Tibial artery (tissue), 4 donors: ENCODE data around the gene CDH22.
A peak's percentile ranks its signal among the peaks of the same experiment; 100 is the strongest.

Source experiments
- DNase-seq, 2 donors: peaks; one replicate each; pipeline ENCODE4 v3.0.0-alpha.2; 2019
- H3K27ac ChIP-seq, 2 donors: fragments of 200-600 bp; sonication (generic) in 1 of 2; 1 replicate in 1 of 2; 2 replicates in 1 of 2; pipeline ENCODE4 v1.5.1; 2018 to 2019; ENCODE audit warnings: mild to moderate bottlenecking in 1 of 2
- H3K27me3 ChIP-seq, 2 donors: fragments of 200-600 bp; sonication (generic) in 1 of 2; one replicate each; pipeline versions ENCODE4 v1.5.1 to v1.6.0; 2016 to 2019
- H3K36me3 ChIP-seq, 3 donors: fragments of 200-600 bp; sonication (generic) in 2 of 3; one replicate each; pipeline ENCODE4 v1.5.1; 2016 to 2019; ENCODE audit warnings: mild to moderate bottlenecking in 2 of 3
- H3K4me1 ChIP-seq, 4 donors: fragments of 200-600 bp; sonication (generic) in 2 of 4; 1 replicate in 3 of 4; 2 replicates in 1 of 4; pipeline ENCODE4 v1.5.1; 2016 to 2019
- H3K4me3 ChIP-seq, 2 donors: fragments of 200-600 bp; sonication (generic) in 1 of 2; 1 replicate in 1 of 2; 2 replicates in 1 of 2; pipeline ENCODE4 v1.5.1; 2018 to 2019; ENCODE audit warnings: mild to moderate bottlenecking in 2 of 2
- H3K9me3 ChIP-seq, 3 donors: fragments of 200-600 bp; sonication (generic) in 1 of 3; one replicate each; pipeline ENCODE4 v1.5.1; 2016 to 2019
- intact Hi-C: fragments of 100-400 bp; cut with DNase I; formaldehyde crosslinking; loops from one replicate; pipeline ENCODE4 v1.15.0; 2023; ENCODE audit warnings: low total_unique reads
- TF ChIP-seq, protein P1 (sequence below), 2 experiments: fragments of 200-600 bp in 1 of 2; fragments of 450-650 bp in 1 of 2; IDR thresholded peaks; one replicate each; pipeline ENCODE4 v1.5.1; 2017 to 2019; ENCODE audit warnings: antibody characterized with exemption in 2 of 2, mild to moderate bottlenecking in 1 of 2, moderate library complexity in 1 of 2

CDH22 gene

DNA sequence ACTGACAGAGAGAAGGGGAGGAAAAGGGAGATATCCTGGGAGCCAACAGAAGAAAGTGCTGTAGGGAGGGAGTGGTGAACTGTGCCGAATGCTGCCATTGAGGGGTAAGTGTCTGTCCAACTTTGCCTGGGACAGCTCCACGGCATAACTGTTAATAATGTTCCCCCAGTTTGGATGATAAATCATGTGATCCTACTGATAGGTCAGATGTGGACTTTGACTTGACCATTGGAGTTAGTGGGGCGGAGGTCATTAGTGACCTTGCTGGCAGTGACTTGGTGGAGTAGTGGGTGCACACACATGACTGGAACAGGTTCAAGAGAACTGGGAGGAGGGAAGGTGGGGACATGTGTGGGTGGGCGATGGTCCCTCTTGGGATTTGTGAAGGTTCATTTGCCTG lies 50.4 kb downstream of the CDH22 start:
- intact Hi-C loops: loop anchor here (1.0 kb wide), 1 partner anchor 89 kb away; no protein-coding TSS in a partner anchor
- no peaks in the 10 kb centered on the region for H3K9me3 ChIP-seq
- DNase-seq: no peak
- TF ChIP-seq, protein P1, sequence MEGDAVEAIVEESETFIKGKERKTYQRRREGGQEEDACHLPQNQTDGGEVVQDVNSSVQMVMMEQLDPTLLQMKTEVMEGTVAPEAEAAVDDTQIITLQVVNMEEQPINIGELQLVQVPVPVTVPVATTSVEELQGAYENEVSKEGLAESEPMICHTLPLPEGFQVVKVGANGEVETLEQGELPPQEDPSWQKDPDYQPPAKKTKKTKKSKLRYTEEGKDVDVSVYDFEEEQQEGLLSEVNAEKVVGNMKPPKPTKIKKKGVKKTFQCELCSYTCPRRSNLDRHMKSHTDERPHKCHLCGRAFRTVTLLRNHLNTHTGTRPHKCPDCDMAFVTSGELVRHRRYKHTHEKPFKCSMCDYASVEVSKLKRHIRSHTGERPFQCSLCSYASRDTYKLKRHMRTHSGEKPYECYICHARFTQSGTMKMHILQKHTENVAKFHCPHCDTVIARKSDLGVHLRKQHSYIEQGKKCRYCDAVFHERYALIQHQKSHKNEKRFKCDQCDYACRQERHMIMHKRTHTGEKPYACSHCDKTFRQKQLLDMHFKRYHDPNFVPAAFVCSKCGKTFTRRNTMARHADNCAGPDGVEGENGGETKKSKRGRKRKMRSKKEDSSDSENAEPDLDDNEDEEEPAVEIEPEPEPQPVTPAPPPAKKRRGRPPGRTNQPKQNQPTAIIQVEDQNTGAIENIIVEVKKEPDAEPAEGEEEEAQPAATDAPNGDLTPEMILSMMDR (IDR thresholded peaks at IDR 0.05): no peak
- H3K27me3 ChIP-seq: peaks cover 0 to 56% of the 10 kb centered on the region in 2 donors
- no peaks in the 10 kb centered on the region for H3K4me1 ChIP-seq
- H3K27ac ChIP-seq: no peak overlapping the region
- no peak overlapping the region for H3K4me3 ChIP-seq
- no peaks in the 10 kb centered on the region for H3K36me3 ChIP-seq

GRCh38 chr20:46256293-46256692 lies 52.0 kb downstream of the CDH22 start:
- Histone ChIP-seq H3K36me3 (no peaks in the 10 kb centered on the region), H3K27ac (no peak overlapping the region), H3K4me3 (no peak overlapping the region), H3K9me3 (no peaks in the 10 kb centered on the region), H3K27me3 (peaks cover 0 to 63% of the 10 kb centered on the region in 2 donors), H3K4me1 (no peaks in the 10 kb centered on the region)
- intact Hi-C loops: no loop called here
- no peak for DNase-seq
- TF ChIP-seq, protein P1 (IDR thresholded peaks at IDR 0.05): no peak

DNA sequence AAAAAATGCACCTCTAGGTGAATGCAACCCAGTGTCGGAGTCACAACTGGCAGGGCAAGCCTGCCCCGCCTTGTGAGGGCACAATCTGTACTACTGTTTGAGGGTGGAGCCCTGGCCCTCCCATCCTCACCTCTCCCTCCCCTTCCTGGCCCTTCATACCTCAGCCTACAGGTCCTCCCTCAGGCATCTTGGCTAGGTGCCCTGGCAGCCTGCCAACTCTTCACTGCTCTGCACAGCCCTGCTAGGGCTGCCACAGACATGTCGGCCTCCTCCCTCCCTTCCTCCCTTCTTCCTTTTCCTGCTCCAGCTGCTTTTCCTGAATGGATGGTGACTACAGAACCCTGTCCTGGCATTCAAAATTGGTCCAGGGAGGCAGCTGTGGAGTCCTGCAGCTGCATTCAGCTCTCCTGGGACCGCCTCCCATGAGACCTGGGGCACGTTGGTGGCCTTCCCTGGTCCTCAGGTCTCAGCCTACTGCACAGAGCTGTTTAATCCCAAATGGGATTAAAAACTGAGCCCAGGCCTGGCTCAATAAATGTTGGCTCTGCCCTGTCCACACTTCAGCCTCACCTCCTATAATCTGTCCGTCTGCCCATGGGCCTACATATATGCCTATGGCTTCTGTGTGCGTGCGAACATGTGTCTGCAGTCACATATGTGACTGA lies 52.7 kb downstream of the CDH22 start:
- no peaks in the 10 kb centered on the region for H3K4me1 ChIP-seq
- TF ChIP-seq, protein P1 (IDR thresholded peaks at IDR 0.05): no peak
- no peaks in the 10 kb centered on the region for H3K9me3 ChIP-seq
- H3K4me3 ChIP-seq: no peak overlapping the region
- H3K36me3 ChIP-seq: no peaks in the 10 kb centered on the region
- H3K27me3 ChIP-seq: peaks cover 0 to 65% of the 10 kb centered on the region in 2 donors
- intact Hi-C loops: no loop called here
- DNase-seq: peak; percentile 35 to 69
- no peak overlapping the region for H3K27ac ChIP-seq

DNA sequence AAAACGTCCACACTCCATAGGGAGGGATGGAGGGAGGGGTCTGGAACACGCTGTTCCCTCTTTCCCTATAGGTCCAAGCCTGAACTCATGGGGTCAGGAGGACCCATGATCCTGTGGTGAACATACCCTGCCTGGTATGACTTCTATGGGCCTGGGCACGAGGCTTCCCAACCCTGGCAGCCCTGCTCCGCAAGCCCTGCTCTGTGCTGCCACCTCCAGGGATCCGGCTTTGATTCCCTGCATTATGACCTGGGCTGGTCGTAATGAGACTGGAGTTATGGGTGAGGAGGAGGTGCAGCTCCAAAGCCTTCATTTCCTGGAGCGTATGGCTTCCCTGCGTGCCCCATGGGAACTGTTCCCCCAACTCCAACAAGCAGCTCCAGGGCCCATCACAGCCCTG lies 54.9 kb downstream of the CDH22 start:
- intact Hi-C loops: no loop called here
- Histone ChIP-seq H3K27me3 (peaks cover 0 to 76% of the 10 kb centered on the region in 2 donors), H3K4me1 (no peaks in the 10 kb centered on the region), H3K4me3 (no peak overlapping the region), H3K27ac (no peak overlapping the region), H3K9me3 (no peaks in the 10 kb centered on the region), H3K36me3 (no peaks in the 10 kb centered on the region)
- TF ChIP-seq, protein P1 (IDR thresholded peaks at IDR 0.05): no peak
- DNase-seq: no peak

GRCh38 chr20:46252352-46253091 lies 55.8 kb downstream of the CDH22 start:
- Histone ChIP-seq H3K27me3 (peaks cover 0 to 76% of the 10 kb centered on the region in 2 donors), H3K4me3 (no peak overlapping the region), H3K9me3 (no peaks in the 10 kb centered on the region), H3K4me1 (no peaks in the 10 kb centered on the region), H3K27ac (no peak overlapping the region), H3K36me3 (no peaks in the 10 kb centered on the region)
- TF ChIP-seq, protein P1 (IDR thresholded peaks at IDR 0.05): no peak
- DNase-seq: no peak
- intact Hi-C loops: no loop called here
